HUDEP-2 (cell line): ENCODE results near the gene STXBP1.

ENCODE experiments used
- DNase-seq, 76 experiments: peaks; one replicate each; lab custom pipeline; 2025; ENCODE audit not compliant: unreplicated experiment in 76 of 76; lab: John Stamatoyannopoulos, UW

The STXBP1 gene

DNA sequence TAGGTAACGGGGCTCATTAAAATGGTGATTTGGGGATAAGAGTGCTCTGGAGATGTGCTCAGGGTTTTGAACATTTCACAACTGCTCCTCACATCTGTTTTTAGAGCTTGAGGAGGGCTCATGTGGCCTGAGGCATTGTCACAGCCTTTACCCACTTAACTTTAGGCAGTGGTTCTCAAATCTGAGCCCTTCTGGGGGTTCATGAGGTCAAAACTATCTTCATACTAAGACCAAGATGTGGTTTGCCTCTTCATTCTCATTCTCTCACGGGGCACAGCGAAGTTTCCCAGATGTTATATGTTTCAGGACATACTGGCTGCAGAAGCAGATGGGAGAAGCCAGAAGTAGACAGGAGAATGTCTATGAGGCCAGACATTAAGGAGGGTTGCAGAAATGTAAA lies 38.4 kb downstream of the STXBP1 start:
- no peak for DNase-seq

GRCh38 chr9:127651697-127652610 lies 39.9 kb downstream of the STXBP1 start:
- DNase-seq: no peak

- DNase-seq: no peak
Measured at GRCh38 chr9:127652733-127653132, 40.7 kb downstream of the STXBP1 start.

DNA sequence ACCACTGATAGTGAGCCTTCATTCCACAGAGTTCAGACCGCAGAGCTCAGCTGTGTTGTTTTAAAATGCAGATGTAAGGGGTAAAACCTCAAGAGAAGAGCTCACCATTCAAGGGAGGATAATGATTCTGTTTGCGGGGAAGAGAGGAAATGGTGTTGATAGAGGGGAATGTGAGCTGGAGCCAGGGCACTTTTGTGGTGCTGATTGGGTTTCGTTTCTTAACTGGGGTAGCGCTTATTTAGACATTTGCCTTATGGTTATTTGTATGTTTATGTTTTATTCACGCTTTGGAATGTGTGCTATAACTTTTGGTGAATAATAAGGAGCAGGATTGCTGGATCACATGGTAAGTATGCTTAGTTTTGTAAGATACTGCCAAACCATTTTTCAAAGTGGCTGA lies 42.5 kb downstream of the STXBP1 start:
- no peak for DNase-seq

- no peak for DNase-seq
Measured at GRCh38 chr9:127658428-127658827, 46.4 kb downstream of the STXBP1 start.

DNA sequence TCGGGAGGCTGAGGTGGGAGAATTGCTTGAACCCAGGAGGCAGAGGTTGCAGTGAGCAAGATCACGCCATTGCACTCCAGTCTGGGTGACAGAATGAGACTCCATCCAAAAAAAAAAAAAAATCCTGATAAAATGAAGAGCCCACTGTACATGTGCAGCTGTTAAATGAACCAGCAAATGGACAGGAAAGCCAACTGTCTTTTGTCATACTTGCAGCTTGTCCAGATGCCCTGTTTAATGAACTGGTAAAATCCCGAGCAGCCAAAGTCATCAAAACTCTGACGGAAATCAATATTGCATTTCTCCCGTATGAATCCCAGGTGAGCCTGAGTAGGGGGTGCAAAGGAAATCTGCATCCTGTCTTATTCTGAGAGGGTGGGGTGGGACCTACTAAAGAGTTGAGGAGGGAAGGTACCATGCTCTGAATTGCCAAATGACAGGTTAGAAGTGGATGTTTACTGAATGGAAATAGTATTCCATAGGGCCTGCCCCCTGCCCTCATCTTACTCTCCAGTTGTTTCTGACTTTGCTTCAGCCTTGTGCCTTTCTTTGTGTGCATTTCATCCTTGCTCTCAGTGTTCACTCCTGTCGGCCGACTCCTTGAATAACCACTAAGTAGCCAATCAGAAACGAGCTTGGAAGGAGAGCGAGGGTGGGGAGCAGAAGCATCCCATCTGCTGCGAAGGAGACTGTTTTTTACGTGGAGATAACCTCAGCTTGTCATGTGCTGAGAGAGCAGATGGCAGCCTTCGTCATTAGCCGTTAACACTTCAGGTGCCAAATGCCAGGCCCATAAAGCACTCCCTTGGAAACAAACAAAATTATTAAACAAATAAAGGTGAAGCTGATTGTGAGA lies 49.0 kb downstream of the STXBP1 start:
- no peak for DNase-seq

DNA sequence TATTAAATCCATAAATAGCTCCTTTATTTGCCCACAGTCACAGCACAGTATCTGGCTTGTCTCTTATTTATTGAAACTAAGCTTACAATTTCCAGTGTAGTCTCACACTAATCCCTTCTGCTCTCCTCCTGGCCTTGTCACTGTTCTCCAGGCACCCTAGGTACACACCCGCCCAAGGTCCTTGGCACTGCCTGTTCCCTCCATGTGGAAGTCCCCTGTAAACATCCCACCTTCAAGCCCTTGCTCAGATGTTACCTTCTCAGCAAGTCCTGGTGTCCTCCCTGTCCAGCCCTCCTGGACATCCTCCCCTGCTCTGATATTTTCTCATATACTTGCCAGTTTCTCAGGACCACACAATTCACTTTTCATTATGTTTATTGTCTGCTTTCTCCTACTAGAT lies 50.5 kb downstream of the STXBP1 start:
- no peak for DNase-seq

DNA sequence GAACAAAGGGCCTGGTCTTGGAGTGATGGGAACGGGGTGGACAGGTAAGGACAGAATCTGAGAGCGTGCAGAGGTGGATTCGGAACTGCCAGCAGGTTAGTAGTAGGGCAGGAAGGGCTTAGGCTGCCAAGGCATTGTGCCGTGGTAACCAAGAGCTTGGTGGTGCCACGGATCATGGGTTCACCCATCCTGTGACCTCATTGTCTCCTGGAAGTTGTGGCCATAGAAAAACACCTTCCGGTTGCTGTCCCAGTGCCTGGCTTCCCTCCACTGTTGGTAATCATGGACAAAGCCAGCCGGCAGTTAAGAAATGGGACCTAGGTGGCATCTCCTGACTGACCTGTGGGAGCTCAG lies 52.2 kb downstream of the STXBP1 start:
- DNase-seq: no peak

GRCh38 chr9:127664678-127665507 lies 52.8 kb downstream of the STXBP1 start:
- no peak for DNase-seq

GRCh38 chr9:127667127-127667844 lies 55.2 kb downstream of the STXBP1 start:
- DNase-seq: no peak

- no peak for DNase-seq
Measured at GRCh38 chr9:127667906-127668305, 55.8 kb downstream of the STXBP1 start.

DNA sequence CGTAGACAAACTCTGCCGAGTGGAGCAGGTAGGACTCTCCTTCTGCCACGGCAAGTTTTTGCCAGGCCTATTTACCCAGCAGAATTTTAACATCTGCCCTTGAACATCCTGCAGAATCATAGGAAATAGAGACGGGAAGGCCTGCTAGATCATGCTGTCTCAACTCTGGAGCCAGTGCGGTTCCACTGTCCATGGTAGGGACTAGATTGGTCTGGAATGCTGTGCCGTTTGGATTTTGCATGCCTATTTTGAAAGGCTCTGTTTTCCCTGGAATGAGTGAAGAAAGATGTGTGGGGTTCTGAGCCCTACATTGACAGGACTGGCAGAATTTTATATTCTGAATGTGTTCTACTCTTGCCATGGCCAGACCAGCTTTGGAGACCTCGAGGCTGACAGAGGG lies 61.2 kb downstream of the STXBP1 start:
- no peak for DNase-seq

DNA sequence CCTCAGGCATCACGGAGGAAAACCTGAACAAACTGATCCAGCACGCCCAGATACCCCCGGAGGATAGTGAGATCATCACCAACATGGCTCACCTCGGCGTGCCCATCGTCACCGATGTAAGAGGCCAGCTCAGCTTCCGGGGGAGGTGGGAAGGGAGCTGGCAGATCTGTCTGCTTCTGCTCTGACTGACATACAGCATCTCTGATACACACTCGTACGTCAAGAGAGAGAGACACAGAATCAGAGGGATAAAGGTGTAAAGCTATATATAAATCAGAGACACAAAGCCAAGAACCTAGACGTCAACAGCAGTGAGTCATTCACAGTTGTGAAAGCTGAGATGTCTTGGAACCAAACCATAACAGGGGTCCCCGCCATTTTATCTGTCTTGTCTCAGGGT lies 64.6 kb downstream of the STXBP1 start:
- DNase-seq: no peak

DNA sequence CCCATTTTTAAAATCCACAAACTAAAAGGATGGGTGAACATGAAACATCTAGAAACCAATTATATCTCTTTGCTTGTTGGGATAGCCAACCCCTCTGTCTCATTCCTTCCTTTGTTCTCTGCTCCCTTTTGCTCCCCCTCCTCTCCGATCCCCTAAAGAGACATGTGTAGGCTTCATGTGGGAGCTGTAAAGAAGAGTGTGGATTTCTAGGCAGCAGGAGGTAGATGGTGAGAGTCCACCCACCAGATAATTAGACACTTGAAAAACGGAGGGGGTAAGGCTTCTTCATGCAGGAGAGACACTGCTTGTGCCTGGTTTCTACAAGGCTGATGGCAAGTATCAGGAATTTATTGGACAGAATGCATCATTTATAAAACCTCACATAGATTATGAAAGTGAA lies 67.4 kb downstream of the STXBP1 start:
- DNase-seq: no peak

- no peak for DNase-seq
Measured at GRCh38 chr9:127680226-127680625, 68.1 kb downstream of the STXBP1 start.

DNA sequence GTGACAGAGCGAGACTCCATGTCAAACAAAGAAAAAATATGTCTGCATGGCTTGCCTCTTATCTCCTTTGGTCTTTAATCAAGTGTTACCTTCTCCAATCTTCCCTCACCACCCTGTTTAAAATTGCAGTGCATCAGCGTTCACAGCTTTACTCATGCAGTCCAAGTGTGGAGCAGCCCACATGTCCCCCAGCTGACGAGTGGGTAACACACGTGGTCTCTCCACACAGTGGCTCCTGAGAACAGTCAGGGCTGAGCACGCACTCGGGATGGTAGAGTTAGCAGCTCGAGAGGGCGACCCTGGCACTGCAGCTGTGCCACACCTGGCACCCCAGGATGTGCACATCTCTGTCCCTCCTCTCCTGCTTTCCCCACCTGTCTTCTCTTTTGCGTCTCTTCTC lies 68.8 kb downstream of the STXBP1 start:
- DNase-seq: no peak

- no peak for DNase-seq
Measured at GRCh38 chr9:127682351-127683136, 70.5 kb downstream of the STXBP1 start.

DNA sequence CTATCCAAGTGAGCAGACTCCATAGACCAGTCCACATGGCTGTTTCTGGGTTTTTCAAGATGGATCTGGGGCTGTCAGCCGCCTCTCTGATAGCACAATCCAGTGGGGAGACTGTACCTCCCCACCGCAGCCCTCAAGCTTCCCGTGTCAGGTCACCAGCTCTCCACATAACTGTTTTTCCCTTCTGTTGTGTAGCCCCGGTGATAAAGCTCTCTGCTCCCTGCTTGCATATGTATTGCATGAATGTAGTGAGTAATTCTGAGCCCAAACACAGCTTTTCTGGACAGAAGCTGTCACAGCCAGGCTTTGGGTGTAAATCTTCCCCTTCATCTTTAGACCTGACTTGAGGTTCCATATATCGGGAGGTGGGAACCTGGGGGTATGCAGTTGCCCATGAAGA lies 71.6 kb downstream of the STXBP1 start:
- no peak for DNase-seq

GRCh38 chr9:127684576-127684975 lies 72.5 kb downstream of the STXBP1 start:
- DNase-seq: no peak
